Urothelium cell line (cell line): ENCODE results near the gene LYZL1.
"Not testable (repeated sequence)": the region's sequence is repeated elsewhere in the genome, so short reads cannot be mapped to it uniquely, and the experiment has no call there.

ENCODE experiments used
- DNase-seq: peaks from one replicate; pipeline ENCODE4 v3.0.0; 2011; ENCODE audit warnings: low spot score, mixed read lengths
- FAIRE-seq: peaks from 2 replicates; lab custom pipeline; 2011; peaks lifted over from hg19 to GRCh38; lab: Jason Lieb, UNC

Gene LYZL1

DNA sequence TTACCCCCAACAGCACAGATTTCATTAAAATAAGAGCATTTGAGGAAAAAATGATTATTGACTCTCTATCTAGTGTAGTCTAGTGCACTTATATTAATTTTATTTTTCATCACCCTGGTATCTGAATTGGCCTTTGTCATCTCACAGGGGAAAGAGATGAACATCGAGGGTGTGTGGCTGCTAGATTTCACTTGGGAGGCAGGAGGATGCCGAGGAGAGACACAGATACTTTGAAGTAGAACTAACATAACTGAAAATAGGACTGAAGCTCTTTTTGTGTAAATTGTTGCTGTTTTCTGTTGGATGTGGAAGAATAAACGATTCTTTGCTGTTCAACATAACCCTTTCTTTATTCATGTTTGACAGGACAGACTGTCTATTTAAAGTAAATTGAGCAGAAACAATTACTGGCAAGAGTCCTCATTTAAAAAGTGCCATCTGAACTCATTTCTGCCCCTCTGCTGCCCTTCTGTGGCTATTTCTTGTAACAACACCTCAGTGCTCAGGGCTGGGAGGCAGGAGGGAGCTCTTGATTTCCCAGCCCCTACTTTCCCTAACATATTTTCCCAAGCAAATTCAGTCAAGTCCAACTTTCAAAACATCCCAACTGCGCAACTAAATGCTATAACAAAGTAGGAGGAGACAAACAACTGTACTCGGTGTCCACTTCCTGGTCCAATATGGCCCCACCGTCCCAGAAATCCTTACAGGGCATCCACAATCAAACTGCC, 15.6 kb downstream of the LYZL1 start:
- FAIRE-seq, result no peak
- DNase-seq, result peak; percentile 76

- no peak for FAIRE-seq
- DNase-seq, result no peak
Measured at GRCh38 chr10:29304995-29305335, 16.1 kb downstream of the LYZL1 start.

DNA sequence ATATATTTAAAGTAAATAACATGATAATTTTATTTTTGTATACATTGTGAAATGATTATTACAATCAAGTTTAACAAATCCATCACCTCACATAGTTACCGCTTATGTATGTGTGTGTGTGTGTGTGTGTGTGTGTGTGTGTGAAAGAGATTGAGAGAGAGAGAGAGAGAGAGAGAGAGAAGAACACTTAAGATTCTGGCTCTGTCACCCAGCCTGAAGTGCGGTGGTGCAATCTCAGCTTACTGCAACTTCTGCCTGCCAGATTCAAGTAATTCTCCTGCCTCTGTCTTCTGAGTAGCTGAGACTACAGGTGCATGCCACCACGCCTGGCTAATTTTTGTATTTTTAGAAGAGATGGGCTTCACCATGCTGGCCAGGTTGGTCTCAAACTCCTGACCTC, 17.8 kb downstream of the LYZL1 start:
- no peak for FAIRE-seq
- no peak for DNase-seq

GRCh38 chr10:29308142-29308541, 19.3 kb downstream of the LYZL1 start:
- peak; percentile 69 for FAIRE-seq
- DNase-seq, result not testable (repeated sequence)

GRCh38 chr10:29309465-29309864, 20.6 kb downstream of the LYZL1 start:
- FAIRE-seq (no peak), DNase-seq (no peak)

- not testable (repeated sequence) for DNase-seq, FAIRE-seq
Measured at GRCh38 chr10:29310463-29310862, 21.6 kb downstream of the LYZL1 start.

DNA sequence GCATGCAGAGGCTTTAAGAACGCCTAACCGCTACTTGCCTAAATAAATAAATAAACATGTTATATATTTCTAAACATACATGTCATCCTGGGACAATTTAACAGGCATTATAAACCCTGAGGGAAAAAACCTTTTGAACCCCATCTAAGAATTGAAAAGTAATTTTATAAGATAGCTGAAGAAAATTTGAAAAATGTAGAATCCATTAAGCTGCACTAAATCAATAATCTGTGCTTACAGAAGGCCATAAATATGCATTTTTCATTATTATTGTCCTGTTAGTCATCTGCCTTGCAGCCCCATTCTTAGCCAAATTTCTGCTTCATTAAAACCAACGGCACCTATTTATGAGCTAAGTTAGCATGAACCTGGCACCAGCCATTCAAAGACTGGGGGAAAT, 24.2 kb downstream of the LYZL1 start:
- DNase-seq, result no peak
- no peak for FAIRE-seq

DNA sequence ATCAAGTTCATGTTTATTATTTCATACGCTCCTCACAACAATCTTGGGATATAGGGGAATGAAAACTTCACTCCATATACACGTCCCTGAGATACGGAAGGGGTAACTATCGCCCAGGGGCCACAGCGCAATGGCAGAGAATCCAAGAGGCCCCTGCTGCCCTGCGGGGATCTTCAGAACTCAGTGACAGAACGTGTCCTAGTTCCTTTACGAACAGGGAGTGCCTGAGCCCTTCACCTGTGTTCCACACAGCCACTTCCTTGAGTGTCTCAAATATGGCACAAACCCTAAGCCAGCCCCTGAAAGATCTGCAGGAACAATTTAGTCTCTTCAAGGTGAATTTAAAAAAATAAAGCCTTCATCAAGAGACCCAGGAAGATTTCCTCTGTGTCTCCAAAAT, 25.9 kb downstream of the LYZL1 start:
- DNase-seq (no peak), FAIRE-seq (no peak)

DNA sequence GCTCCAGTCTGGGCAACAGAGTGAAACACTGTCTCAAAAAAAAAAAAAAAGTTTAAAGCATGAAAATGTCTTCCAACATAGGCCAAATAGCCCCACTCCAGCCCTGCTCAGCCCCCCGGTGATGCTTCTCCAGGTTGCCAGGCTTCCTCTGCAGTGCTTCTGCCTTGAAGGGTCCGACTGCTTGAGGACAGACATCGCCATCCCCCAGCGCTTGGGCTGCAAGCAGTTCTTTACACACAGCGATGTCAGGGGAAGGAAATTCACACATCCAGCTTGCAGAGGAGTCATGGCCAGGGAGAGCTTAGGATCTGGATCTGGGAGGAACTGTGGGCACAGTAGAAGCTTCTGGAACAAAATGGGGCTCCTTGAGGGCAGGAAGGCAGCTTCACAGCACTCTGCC, 26.9 kb downstream of the LYZL1 start:
- no peak for DNase-seq
- no peak for FAIRE-seq

- DNase-seq, result no peak
- FAIRE-seq, result no peak
Measured at GRCh38 chr10:29316308-29317026, 27.6 kb downstream of the LYZL1 start.

- no peak for FAIRE-seq
Measured at GRCh38 chr10:29317027-29317420, 28.2 kb downstream of the LYZL1 start.

DNA sequence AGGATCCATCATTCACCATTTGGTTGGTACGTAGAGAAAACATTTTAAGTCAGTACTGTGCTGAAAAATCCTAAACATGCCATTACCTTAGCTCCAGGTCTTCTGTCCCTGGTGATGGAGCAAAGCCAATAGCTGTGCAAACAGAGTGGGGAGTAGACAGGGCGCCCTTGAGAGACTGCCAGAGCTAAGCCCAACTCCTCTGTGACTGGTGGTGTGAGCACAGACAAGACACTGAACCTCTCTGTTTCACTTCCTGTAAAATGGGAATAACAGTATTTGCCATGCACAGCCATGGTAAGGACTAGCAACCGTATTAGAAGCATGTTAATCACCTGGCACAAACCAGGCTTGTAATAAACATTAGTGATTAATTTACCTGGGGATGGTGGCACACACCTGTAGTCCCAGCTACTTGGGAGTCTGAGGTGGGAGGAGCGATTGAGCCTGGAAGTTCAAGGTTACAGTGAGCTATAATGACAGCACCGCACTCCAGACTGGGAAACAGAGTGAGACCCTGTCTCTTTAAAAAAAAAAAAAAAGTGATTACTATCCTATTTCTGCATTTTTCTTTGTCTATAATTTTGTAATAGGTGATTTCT, 28.7 kb downstream of the LYZL1 start:
- DNase-seq, result no peak
- peak; percentile 75 for FAIRE-seq

More at GRCh38 chr10:29317027-29317420, 28.2 kb downstream of the LYZL1 start:
- DNase-seq, result no peak

DNA sequence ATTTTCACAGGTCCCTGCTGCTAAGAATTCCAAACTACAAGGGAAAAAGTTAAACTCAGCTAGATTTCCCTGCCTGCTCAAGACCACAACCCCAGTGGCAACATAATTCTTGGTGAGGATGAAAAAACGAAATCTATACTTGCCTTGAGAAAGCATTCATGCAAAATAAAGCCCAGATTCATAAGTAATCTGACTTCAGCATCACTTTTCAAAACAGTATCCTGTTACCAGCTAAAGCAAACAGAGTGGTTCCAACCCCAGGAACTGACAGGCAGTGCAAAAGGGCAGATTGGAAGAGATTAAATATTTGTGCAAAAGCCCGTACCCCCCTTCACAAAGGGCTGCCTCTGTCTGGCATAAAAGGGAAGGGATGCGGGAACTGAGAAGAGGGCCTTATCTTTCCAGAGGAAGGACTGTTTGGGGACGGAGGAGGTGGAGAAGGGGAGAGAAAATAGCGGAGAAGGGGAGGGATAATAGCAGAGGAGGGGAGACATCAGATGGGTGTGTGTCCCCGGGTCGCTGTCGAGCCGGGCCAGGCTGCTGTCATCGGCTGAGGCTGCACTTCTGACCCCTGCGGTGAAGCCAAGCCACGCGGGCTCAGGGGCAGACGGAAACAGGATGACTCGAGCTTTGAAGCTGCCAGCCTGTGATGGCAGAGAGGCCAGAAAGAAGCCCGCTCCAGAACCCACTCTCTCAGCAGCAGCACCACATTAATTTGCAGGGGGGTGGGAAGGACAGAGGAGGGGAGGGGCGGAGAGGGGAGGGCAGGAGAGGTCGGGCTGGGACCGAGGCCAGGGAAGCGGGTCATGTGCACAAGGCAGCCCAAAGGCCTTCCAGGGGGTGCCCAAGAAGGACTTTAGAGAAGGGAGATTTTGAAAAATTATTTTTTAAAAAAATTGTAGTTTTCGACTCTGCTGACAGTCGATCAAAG, 29.5 kb downstream of the LYZL1 start:
- FAIRE-seq (peak; percentile 97), DNase-seq (peak; percentile 39)

GRCh38 chr10:29319205-29319781, 30.4 kb downstream of the LYZL1 start:
- FAIRE-seq (no peak), DNase-seq (no peak)

DNA sequence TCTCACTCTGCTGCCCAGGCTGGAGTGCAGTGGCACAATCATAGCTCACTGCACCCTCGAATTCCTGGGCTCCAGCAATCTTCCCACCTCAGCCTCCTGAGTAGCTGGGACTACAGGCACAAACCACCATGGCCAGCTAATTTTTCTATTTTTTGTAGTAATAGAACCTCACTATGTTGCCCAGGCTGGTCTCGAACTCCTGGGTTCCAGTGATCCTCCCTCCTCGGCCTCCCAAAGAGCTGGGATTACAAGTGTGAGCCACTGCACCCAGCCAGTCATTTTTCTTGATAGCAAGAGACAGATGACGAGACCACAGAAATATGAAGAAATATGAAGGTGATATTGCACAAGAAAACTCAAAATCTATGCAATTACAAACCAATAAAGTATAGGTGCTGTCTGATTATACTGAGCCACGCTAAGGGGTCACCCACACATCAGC, 31.8 kb downstream of the LYZL1 start:
- DNase-seq, result not testable (repeated sequence)

DNA sequence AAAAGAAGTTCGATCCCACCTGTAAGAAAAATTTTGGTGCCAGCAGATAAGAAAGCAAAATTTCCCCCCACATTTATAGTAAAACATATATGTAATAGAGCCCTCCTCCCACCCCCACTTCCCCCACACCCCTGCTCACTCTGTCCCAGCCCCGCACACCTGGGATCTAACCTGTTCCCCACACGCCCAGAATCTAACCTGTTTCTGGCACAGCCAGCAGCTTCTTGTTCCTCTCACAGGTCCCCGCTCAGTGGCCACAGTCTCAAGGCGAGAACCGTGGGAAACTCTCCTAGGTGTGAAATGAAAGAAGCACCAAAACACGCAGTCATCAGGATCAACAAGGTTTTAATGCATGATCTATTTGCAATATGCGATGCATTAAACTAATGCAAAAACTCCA, 32.8 kb downstream of the LYZL1 start:
- DNase-seq, result no peak
- no peak for FAIRE-seq

More for the DNA sequence above, 31.8 kb downstream of the LYZL1 start:
- FAIRE-seq, result not testable (repeated sequence)

DNA sequence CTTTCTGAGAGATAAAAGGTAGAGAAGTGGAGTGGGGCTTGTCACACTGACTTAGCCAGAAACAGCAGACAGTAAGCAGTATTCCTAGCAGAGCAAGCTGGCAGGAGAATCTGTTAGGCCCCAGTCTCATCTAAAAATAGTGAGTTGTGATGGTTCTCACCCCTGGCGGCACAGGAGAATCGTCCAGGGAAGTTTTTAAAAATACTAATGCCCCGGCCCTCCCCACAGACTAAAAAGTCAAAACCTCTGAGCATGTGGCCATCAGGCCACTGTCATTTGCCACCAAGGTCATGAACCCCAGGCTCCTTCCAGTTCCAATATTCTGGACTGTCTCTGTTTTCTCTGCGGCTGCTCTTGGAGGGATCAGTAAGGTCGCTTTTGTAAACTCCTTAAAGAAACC, 34.0 kb downstream of the LYZL1 start:
- FAIRE-seq, result no peak
- no peak for DNase-seq

- FAIRE-seq, result no peak
- no peak for DNase-seq
Measured at GRCh38 chr10:29323367-29323766, 34.5 kb downstream of the LYZL1 start.

DNA sequence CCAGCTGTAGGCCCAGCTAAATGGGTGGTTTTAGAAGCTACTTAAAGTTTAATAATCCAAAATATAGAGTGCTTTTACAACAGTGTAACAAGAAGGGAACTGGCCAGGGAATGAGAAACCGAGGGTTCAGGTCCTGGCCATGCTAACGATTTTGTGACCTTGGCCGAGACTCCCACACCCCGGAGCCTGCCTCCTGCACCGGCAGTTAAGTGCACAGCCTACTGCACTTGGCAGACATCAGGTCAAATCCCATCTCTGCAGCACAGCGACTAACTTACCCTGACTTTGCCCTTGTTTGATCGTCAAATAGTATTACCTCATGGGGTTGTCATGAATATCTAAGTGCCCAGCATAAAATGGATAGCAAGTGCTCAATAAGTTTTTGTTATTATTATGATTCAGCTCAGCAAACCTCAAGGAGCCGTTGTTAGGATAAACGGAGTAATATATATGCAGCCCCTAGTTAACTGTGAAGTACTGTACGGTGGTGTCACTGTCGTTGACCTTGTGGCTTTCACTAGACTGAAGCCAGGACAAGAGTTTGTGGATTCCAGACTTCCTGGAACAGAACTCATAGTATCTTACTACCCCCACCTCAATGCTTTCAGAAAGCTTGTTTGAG, 35.5 kb downstream of the LYZL1 start:
- FAIRE-seq (no peak), DNase-seq (no peak)

DNA sequence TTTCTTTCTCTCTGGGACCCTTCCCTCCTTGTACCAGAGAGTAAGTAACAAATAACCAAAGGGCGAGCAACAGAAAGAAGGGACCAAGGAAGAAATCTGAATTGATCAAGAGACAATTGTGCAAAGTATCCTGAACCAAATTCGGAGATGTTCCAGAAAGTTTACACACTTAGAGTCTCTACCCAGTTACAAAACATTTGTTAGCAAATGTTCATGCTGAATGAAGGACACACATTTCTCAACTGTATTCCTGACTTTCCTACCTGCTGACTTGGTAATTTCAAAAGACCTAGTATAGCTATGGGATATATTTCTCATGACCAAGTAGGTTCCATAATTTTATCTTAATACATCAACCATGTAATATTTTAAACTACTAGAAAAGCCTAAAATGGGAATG, 37.4 kb downstream of the LYZL1 start:
- FAIRE-seq (no peak), DNase-seq (no peak)
